ENCODE results near the gene INO80E.

INO80E gene

DNA sequence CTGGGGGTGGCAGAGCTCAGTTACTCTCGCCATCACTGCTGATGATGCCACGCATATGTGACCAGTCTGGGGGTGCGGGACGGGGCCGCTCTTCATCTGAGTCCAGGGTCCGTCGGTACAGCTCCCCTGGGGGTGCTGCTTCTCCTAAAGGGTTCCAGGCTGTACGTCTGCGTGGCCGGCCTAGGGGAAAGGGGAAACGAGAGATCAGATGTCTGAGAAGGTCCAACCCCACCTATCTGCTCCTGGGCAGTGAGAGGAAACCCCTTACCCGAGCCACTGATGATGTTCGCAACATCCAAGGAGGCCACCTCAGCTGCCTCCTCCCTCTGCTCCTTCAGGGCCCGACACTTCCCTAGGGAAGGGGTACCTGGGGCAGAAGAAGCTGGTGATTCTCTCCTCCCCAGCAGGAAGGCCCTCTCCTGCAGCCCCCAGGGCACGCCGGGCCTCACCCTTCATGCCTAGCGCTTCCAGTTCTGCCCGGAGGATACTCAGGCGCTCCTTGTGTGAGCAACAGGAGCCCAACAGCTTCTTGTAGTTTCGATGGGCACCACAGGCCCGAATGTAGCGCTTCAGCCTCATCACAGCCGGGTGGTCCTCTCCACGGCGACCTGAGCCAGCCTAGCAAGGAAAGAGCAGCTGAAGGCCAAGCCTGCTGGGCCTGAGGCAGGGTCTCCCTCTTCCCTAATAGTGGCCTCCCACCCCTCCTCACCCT is 2.7 kb upstream of the INO80E start:
- DNase-seq, result no peak

- DNase-seq, result no peak
Measured at GRCh38 chr16:29993903-29994599, 2.0 kb upstream of the INO80E start.

DNA sequence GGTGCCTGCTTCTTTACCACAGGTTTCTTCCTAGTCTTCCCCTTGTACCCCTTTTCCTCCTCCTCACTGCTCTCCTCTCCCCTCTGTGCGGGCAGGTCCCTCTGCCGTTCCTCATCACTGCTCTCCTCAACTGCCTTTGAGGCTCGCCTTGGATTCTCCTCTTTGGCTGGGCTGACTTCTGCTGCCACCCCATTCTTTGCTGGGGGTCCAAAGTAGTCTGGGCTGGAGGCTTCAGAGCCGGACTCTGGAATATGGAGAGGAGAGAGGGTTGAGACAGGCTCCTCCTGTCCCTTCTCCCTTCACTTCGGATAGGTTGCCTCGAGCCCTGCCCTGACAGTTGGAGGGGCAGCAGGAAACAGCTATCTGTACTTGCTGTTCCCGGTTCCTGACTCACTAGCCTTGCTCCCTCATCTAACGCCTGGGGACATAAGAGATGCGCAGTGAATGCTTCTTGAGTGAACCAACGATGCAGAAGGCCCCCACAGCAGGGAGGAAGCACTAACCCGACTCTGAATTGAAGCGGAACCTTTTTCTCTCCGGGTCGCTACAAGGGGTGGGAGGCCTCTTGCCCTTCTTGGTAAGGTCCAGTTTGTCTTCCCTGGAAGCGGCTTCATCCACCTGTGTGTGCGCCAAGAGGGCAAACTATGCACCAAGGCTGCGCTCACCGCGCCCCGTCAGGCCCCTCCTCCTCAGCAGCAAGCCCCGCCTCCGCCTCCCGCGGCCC is 1.3 kb upstream of the INO80E start:
- DNase-seq, result peak; percentile 75

- DNase-seq, result peak; percentile 80
Measured at GRCh38 chr16:29995324-29995910, 624 bp upstream of the INO80E start, which contains the start of gene HIRIP3. HIRIP3 (minus strand) TSS chr16:29995617; CDS start chr16:29995605, 12 bp downstream.

GRCh38 chr16:29996766-29997250 is 767 bp downstream of the INO80E start:
- no peak for DNase-seq

DNA sequence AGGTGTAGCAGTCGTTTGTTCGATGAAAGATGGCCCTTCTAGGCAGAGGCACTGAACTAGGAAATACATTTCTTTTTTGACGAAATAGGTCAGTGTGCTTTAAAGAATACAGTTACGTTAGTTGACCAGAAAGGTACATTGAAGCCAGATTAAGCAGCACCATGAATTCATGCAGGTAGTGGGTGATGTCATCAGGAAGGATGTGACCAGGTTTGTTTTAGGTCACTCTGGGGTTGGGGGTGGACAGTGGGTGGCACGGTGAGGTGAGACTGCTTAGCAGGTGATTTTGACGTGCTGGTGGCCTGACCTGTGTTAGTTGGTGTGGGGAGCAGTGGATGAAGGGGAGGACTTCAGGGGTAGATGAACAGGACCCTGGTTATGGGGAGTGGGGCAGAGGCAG is 3.6 kb downstream of the INO80E start:
- DNase-seq, result no peak

GRCh38 chr16:30000735-30001631 is 4.9 kb downstream of the INO80E start:
- no peak for DNase-seq

DNA sequence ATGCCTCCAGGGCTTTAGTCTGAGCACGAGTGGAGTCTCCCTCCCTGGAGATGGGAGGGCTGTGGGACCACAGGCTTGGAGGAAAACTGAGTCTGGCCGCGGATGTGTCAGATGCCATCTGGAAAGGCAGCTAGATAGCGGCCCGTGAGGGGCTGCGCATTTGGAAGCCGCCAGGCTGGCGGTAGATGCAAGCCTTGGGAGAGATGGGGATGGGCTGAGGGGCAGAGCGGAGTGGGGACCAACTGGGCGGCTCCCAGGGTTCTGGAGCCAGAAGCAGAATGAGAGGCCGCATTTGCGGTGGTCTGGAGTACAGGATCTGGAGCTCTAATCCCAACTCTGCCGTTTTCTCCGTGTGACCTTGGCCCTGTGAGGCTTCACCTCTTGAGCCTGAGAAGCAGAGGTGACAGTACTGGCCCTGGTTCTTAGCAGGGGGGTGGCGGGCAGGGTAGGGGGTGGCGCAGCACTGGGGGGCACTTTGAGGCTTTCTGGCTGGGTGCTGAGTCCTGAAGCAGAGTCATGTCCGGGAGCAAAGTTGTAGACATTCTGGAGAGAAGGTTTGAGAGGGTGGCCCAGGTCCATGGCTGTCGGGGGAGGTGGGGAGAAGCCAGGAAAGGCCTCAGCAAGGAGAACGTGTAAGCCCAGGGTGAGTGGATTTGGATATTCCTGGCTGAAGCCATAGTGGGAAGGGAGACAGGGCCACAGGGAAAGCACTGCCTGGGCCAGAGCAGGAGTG is 6.7 kb downstream of the INO80E start:
- no peak for DNase-seq

DNA sequence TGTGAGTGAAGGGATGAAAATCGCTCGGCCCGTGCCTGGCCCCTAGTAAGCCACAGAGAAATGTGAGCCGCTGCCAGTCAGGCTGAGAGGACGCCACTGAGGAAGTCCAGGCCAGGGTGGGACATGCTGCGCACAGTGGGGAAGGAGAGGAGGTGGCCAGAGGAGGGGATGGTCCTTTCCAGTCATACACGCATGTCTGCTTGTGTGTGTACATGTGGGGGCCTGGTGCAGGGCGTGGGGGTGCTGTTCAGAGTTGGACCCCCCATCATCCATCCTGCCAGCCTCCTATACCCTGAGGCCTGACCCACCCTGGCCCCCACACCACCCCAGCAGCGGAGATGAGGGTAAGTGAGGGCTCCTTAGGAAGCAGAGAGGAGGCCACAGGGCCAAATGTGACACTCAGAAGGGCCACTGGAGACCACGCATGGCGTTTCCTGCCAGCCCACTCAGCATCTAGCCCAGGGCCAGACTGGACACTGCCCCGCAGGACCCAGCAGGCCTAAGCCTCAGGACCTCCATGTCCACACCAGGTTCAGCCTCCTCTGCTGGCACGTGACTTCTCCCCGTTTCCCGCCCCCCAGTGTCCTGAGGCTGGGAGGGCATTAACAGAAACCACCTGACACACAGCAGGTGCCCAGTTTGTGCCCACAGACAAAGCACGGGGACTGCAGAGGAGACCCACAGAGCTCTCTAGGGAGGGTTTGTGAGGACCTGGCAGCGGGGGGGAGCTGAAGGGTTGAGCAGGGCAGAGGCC is 7.8 kb downstream of the INO80E start:
- no peak for DNase-seq

DNA sequence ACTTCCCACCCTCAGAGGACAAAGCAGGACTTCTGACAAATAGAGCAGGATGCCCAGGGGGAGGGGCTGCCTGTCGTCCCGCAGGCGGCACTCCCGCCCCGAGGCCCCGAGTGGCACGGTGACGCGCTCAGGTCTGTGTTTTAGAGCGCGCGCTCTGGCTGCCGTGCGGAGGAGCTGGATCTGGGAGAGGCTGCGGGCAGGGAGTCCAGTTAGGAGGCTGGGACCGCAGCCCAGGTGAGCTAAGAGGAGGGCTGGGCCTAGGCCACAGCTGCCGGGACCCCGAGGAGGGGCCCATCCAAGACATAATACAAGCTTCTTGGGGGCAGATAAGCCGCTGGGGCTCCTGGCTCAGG is 8.4 kb downstream of the INO80E start:
- no peak for DNase-seq

- no peak for DNase-seq
Measured at GRCh38 chr16:30004811-30005242, 8.8 kb downstream of the INO80E start.

DNA sequence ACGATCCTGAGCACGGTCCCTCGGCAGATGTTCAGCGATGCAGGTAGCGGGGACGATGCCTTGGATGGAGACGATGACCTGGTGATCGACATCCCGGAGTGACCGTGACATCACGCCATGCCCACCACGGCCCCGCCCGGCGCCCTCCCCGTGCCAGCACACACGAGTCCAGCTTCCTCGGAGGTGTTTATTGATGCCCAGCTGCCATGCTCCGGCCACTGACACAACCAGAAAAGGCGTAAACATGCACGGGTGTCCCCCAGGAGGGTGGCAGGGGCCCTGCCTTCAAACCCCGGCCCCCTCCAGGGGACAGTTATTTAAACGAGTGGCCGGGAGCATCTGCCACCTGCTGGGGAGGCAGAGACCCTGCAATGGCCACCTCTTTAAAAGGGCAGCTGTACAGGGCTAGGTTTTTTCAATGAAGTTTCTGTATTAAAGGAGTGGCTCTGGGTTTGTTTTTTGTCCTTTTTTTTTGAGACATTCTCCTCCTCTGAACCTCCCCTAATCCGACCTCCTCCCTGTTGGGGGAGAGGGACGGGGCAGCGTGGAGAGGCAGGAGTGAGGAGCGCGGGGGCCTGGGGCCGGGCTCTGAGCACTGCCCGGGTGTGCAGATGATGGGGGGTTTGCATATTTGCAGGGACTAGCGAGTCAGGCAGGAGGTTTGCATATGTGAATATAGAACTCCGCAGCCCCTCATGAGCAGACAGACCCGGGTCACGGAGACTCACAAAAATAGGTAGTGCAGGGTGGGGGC is 9.5 kb downstream of the INO80E start:
- peak; percentile 46 for DNase-seq

DNA sequence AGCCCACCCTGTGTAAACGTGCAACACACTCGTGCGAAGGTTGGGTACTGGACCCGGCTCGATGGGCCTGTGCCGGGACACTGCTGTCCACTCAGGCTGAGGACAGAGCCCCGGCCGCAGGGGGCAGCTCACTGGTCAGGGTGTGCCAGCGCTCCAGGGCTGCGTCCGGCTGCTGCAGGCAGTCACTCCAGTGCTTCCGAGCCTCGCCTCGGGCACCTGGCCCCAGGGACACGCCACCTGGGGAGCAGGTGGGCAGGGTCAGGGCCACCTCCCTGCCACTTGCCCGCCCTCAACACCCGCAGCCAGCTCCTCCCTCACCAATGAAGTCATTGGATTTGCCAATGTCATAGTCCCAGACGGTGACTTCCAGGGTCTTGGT is 10.0 kb downstream of the INO80E start:
- DNase-seq, result no peak

- no peak for DNase-seq
Measured at GRCh38 chr16:30006659-30007377, 10.8 kb downstream of the INO80E start.

DNA sequence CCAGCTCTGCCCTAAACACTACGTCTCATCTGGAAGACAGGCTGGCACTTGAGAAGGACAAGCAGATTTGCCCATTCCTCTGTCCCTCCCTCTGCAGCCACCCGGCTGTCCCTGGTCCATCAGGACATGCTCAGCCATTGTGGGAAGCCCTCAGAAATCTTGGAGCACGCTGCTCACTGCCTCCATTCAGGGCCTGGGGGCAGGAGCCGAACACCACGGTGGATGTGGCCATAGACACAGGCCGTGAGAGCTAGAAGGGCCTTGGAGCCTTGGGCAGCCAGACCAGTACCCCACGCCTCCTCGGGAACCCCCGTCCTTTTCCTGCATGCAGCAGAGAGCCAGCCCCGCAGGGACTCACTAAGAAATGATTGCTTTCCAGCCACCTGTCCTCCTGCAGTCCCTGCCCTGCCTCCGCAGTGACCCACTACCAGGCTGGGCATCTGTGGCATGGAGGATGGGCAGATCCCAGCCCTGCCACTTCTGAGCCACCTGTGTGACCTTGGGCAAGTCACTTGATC is 11.4 kb downstream of the INO80E start:
- DNase-seq, result no peak

GRCh38 chr16:30009085-30009862 is 13.2 kb downstream of the INO80E start:
- DNase-seq, result no peak

DNA sequence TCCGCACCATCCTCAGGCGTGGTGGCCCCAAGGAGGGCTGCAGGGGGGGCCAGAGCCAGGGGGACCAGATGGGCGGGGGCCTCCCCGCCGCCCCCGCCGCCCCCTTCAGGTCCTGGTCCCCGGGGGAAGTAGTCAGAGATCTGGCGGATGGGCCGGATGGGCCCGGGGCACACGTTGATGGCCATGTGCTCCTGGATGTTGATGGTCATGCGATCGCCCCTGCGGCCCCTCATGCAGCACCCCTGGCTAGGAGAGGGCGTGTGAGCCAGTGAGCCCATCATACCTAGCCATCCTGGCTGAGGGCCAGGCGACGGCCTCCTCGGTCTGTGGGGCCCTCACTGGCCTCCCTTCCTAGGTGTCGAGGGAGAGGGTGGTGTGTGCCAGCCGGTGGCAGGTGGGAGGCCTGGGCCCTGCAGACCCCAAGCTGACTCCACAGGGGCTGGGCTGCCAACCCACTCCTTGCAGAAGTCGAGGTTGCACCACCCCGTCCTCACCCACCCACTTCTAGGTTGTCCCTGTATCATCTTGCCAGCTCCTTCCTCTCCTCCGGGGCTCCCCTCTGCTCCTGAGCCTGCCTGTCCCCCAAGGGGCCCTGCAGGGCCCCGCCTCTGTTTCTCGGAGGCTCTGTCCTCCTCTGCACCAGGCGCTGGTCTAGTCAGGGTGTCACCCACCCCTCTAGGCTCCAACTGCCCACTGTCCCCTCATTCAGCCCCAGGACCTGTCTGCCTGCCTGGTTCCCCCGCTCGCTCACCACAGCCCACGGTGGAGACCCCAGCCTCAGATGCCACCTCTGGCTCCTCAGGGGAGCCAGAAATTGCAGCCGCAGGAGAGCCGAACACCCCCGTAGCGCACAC is 14.2 kb downstream of the INO80E start:
- DNase-seq, result no peak

Data from fibroblast of skin of back (primary cell).